GM18858 (cell line): ENCODE measurements around the gene QRICH2.
"Not testable (repeated sequence)": the region's sequence is repeated elsewhere in the genome, so short reads cannot be mapped to it uniquely, and the experiment has no call there.

Experiments used
- ATAC-seq: cut with Tn5 transposase; IDR thresholded peaks from one replicate; pipeline ENCODE4 v1.9.1; 2021; ENCODE audit not compliant: unreplicated experiment

The QRICH2 gene

DNA sequence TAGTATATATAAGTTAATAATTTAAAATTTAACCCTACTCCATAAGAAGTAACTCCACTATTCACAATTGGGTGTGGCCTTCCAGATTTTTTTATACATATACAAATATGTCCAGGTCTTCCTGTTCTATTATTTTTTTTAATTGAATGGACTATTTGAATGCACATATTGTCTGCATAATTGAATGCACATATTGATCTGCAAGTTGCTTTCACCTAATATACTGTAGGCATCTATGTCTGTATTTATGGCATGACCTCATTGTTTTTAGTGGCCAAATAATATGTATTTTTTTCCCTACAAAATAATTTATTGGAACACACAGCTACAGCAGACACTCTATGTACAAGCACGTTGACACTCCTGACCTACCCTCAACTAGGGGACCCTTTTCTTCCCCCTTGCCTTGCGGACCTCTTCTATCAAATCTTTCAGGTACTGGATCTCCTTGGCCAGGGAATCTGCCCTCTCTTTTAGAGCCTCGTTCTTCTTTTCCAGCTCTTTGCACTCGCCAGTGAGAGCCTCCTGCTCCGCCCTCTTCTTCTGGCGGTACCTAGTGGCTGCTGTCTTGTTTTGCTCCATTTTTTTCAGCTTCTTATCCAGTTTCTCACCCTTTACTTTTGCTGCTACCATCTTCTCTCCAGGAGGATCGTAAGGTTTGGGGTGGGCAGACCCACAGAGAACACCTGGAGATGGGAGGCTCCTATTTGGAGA is 82.5 kb downstream of the QRICH2 start:
- ATAC-seq: not testable (repeated sequence)
